DOHH2 (cell line): ENCODE data around the gene ZNF414.

Experiments used
- EZH2phosphoT487 ChIP-seq: fragments of 200-600 bp; sonication (generic); IDR thresholded peaks from 2 replicates; pipeline ENCODE4 v1.6.1; 2017; ENCODE audit warnings: borderline replicate concordance, mild to moderate bottlenecking, antibody characterized with exemption, low read length, moderate library complexity, mixed read lengths
- TF ChIP-seq, protein P1 (sequence below): fragments of 200-600 bp; sonication (generic); IDR thresholded peaks from one replicate; pipeline ENCODE4 v1.5.1; 2014; ENCODE audit warnings: antibody characterized with exemption, mild to moderate bottlenecking, low read depth, low read length; ENCODE audit not compliant: poor library complexity, severe bottlenecking

- TF ChIP-seq, protein P1, sequence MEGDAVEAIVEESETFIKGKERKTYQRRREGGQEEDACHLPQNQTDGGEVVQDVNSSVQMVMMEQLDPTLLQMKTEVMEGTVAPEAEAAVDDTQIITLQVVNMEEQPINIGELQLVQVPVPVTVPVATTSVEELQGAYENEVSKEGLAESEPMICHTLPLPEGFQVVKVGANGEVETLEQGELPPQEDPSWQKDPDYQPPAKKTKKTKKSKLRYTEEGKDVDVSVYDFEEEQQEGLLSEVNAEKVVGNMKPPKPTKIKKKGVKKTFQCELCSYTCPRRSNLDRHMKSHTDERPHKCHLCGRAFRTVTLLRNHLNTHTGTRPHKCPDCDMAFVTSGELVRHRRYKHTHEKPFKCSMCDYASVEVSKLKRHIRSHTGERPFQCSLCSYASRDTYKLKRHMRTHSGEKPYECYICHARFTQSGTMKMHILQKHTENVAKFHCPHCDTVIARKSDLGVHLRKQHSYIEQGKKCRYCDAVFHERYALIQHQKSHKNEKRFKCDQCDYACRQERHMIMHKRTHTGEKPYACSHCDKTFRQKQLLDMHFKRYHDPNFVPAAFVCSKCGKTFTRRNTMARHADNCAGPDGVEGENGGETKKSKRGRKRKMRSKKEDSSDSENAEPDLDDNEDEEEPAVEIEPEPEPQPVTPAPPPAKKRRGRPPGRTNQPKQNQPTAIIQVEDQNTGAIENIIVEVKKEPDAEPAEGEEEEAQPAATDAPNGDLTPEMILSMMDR = no peak
- no peak for TF ChIP-seq EZH2phosphoT487
Observed at GRCh38 chr19:8550070-8550469, 36.1 kb upstream of the ZNF414 start.
